NT2/D1 (cell line): ENCODE results near the gene NAV1.
"Not testable (repeated sequence)": the region's sequence is repeated elsewhere in the genome, so short reads cannot be mapped to it uniquely, and the experiment has no call there.

Source experiments
- DNase-seq: peaks from one replicate; pipeline ENCODE4 v3.0.0-alpha.2; 2011; ENCODE audit warnings: low read depth, low spot score
- H3K27me3 ChIP-seq: 2 replicates; pipeline ENCODE4 v1.6.0; 2011; ENCODE audit warnings: mild to moderate bottlenecking; ENCODE audit not compliant: insufficient read length, insufficient read depth
- H3K36me3 ChIP-seq: 2 replicates; pipeline ENCODE4 v1.6.1; 2011; ENCODE audit warnings: mild to moderate bottlenecking, low read length, mixed read lengths; ENCODE audit not compliant: insufficient read depth, insufficient read length
- H3K4me1 ChIP-seq: 2 replicates; pipeline ENCODE4 v1.5.1; 2011; ENCODE audit not compliant: insufficient read depth, insufficient read length
- H3K4me3 ChIP-seq: 2 replicates; pipeline ENCODE4 v1.5.1; 2011; ENCODE audit warnings: low read depth; ENCODE audit not compliant: insufficient read length
- H3K9ac ChIP-seq: 2 replicates; pipeline ENCODE4 v1.6.0; 2011; ENCODE audit warnings: low read depth; ENCODE audit not compliant: insufficient read length
- H3K9me3 ChIP-seq: 2 replicates; pipeline ENCODE4 v1.5.1; 2011; ENCODE audit warnings: mild to moderate bottlenecking, low read length; ENCODE audit not compliant: insufficient read depth
- SUZ12 ChIP-seq: IDR thresholded peaks from 2 replicates; pipeline ENCODE4 v1.6.1; 2011; ENCODE audit not compliant: insufficient read length, insufficient read depth; ENCODE audit errors: extremely low read depth
- YY1 ChIP-seq: IDR thresholded peaks from 2 replicates; pipeline ENCODE4 v1.6.1; 2011; ENCODE audit not compliant: insufficient read length, insufficient read depth
- ZNF274 ChIP-seq: IDR thresholded peaks from 2 replicates; pipeline ENCODE4 v1.6.1; 2011; ENCODE audit warnings: mild to moderate bottlenecking, low read depth, low read length

The NAV1 gene, protein sequence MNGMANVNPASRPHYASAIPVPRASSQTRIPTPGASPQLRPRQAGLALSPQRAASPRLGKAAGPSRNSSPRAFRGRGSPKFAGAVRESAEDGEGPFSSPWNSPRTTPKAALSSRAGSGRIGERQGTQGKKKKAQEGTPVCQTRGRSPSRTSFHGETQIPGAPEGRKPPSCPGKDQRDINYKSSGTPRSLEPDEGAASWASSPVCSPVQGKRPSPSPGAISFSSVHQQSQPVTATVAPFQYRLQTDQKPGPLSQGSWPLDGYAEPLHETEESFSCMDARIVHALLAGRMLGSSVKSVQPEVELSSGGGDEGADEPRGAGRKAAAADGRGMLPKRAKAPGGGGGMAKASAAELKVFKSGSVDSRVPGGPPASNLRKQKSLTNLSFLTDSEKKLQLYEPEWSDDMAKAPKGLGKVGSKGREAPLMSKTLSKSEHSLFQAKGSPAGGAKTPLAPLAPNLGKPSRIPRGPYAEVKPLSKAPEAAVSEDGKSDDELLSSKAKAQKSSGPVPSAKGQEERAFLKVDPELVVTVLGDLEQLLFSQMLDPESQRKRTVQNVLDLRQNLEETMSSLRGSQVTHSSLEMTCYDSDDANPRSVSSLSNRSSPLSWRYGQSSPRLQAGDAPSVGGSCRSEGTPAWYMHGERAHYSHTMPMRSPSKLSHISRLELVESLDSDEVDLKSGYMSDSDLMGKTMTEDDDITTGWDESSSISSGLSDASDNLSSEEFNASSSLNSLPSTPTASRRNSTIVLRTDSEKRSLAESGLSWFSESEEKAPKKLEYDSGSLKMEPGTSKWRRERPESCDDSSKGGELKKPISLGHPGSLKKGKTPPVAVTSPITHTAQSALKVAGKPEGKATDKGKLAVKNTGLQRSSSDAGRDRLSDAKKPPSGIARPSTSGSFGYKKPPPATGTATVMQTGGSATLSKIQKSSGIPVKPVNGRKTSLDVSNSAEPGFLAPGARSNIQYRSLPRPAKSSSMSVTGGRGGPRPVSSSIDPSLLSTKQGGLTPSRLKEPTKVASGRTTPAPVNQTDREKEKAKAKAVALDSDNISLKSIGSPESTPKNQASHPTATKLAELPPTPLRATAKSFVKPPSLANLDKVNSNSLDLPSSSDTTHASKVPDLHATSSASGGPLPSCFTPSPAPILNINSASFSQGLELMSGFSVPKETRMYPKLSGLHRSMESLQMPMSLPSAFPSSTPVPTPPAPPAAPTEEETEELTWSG (N-terminal part only)

DNA sequence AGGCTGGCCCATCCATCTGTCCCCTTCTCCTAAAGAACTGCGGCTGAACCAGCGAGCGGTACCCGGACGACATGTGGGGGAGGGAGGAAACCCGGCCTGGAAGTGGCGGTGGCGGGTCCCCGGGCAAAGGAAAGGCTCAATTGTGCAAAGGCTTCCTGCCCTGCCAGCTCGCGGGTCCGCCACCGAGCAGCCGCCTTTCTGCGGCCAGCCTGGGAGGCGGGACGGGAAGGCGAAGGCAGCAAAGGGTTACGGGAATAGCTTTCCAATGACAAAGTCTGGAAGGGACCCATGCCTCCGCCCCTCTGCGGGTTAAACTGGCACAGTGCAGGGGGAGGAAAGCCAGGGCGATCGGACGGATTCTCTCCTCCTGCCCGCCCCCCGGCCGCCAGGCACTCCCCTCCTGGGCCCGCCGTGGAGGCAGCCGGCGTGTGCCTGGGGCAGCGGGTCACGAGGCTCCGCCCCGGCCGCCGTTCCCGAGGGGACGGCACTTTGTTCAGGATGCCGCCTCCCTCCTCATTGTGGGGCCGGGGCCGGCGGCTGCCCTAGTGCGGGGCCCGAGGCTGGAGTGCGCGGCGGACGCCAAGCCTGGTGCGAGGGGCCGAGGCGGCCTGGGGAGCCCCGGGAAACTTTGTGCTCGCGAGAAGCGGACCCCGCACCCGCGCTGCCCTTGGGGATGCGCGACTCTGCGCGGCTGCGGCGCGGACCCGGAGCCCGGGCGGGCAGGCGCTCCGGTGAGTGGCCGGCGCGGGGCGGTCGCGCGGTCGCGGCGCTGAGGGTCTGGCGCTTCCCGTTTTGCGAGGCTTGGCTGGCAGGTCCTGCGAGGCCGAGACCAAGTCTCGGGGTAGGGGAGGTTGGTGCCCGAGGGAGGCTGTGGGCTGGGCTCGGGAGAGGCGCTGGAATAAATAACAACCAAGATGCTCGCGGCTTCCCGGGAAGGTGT, at the start of gene NAV1:
Gene NAV1, plus strand, starts transcription at position 516 of the 940 bp plus-strand sequence. CDS start 83,758 bp downstream, outside the sequence.
- TF ChIP-seq SUZ12 (peak; percentile 68), YY1 (no peak), ZNF274 (no peak)
- Histone ChIP-seq H3K9ac (peak within 1 kb of the TSS; percentile 76), H3K9me3 (no peaks in the 10 kb centered on the region), H3K36me3 (no peaks in the 10 kb centered on the region), H3K4me3 (peak within 1 kb of the TSS; percentile 75), H3K27me3 (peaks cover 75% of the 10 kb centered on the region), H3K4me1 (peaks cover 5% of the 10 kb centered on the region)
- DNase-seq: no peak

DNA sequence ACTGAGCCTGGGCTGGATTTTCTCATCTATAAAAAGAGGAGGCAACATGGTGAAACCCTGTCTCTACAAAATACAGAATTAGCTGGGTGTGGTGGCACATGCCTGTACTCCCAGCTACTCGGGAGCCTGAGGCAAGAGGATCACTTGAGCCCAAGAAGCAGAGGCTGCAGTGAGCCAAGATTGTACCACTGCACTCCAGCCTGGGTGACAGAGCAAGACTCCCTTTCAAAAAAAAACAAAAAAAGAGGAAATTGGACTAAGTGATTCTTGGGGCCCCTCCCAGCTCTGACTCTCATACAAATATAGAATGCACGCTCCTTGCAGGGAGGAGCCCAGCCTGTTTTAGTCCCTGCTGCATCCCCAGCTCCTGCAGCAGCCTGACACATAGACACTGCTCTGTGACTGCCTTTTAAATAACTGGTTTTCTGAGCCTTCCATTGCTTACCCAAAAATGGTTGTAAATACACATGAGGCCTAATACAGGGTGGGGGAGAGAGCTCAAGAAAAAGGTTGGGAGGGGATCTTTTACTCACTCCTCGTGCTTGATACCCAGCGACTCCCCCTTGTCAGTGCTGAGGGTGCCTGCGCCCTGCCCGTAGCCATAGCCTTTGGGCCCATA, 49.2 kb upstream of the NAV1 start:
- peaks cover 13% of the 10 kb centered on the region for H3K4me1 ChIP-seq
- no peaks in the 10 kb centered on the region; the same call in 1 of the 2 replicates for H3K9me3 ChIP-seq
- peaks cover 17% of the 10 kb centered on the region for H3K36me3 ChIP-seq
- no peaks in the 10 kb centered on the region for H3K27me3 ChIP-seq
- H3K4me3 ChIP-seq: no peak overlapping the region
- TF ChIP-seq SUZ12 (no peak), YY1 (no peak), ZNF274 (no peak)
- DNase-seq: no peak
- H3K9ac ChIP-seq: no peak overlapping the region

DNA sequence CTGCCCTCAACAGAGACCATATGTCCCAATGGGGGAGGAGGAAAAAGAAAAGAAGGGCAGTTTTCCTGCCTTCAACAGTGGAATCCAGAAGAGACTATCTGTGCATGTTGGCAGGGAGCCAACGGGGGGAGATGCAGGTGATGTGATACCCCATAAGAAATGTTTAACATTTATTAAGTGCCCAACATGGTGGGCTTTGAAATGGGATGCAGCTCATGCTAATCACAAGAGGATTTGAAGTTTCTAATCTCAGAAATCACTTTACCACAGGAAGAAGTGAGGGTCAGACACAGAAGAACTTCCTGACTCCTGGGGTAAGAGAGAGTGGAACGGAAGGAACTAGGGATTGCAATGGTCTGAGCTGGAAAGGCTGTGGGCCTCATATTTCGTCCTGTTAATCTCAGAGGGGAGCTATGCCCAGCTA, 48.2 kb upstream of the NAV1 start:
- H3K36me3 ChIP-seq: peaks cover 23% of the 10 kb centered on the region
- TF ChIP-seq SUZ12 (no peak), YY1 (no peak), ZNF274 (no peak)

DNA sequence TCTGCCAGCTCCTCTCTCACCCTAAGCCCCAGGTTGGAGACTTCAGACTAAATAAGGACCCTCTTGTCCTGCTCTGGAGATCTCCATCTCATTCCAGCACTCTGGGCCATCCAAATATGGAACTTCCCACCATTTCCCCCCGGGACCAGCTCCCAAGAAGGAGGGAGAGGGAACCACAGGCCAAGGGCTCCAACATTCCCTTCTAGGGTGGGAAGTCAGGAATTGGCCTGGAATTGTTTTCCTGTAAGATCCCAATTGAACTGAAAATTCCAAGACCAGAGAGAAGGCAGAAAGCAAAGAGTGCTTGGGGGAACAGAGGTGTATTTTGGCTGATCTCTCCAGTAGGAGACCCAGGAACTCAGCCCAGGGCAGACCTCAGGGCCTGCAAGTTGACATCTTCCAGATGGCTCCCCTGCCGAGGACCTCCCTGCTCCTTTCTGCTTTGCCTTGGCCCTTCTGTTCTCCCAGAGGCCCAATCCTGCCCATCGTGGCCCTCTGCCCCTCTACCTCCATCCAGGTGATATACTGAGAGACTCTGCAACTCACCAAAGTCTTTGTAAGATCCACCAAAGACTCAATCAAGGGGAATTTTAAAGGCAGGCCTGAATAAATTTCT, 46.9 kb upstream of the NAV1 start:
- Histone ChIP-seq H3K9me3 (no peaks in the 10 kb centered on the region; the same call in 1 of the 2 replicates), H3K27me3 (no peaks in the 10 kb centered on the region), H3K4me1 (peaks cover 25% of the 10 kb centered on the region), H3K36me3 (peaks cover 23% of the 10 kb centered on the region), H3K9ac (no peak overlapping the region), H3K4me3 (no peak overlapping the region)
- no peak for DNase-seq
- TF ChIP-seq ZNF274: no peak
- TF ChIP-seq SUZ12: no peak
- no peak for TF ChIP-seq YY1

More for the DNA sequence above, 48.2 kb upstream of the NAV1 start:
- H3K4me3 ChIP-seq: no peak overlapping the region
- peaks cover 18% of the 10 kb centered on the region for H3K4me1 ChIP-seq
- no peaks in the 10 kb centered on the region; the same call in 1 of the 2 replicates for H3K9me3 ChIP-seq
- H3K27me3 ChIP-seq: no peaks in the 10 kb centered on the region
- H3K9ac ChIP-seq: no peak overlapping the region
- no peak for DNase-seq

DNA sequence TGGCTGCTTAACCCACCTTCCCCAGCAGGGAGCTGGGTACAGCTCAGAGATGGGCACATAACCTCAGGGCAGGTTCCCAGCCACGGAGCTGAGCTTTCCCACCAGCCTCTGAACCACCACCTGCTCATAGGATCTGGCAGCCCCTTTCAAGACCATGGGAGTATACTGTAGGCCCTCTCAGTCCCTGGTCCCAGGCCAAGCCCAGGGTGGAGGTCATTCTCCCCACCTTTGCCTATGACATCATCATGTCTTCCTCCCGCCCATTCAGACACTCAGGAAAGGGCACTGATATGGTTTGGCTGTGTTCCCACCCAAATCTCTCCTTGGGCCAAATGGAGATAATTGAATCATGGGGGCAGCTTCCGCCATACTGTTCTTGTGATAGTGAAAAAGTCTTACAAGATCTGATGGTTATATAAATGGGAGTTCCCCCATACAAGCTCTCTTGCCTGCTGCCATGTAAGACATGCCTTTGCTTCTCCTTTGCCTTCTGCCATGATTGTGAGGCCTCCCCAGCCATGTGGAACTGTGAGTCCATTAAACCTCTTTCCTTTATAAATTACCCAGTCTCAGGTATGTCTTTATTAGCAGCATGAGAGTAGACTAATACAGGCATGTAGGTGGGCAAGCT, 45.8 kb upstream of the NAV1 start:
- not testable (repeated sequence) for H3K4me3 ChIP-seq, H3K9me3 ChIP-seq, H3K9ac ChIP-seq, H3K27me3 ChIP-seq, DNase-seq
- H3K4me1 ChIP-seq: peaks cover 25% of the 10 kb centered on the region
- H3K36me3 ChIP-seq: peaks cover 23% of the 10 kb centered on the region
